H1 (cell line): ENCODE measurements around the gene VDR. TPM values are rescaled to one million over a fixed set of nuclear protein-coding genes. Genes with fewer than 3 reads are reported as not detected.

Experiments used
- CTCF ChIA-PET: fragments of 300-600 bp; sonication (Branson Sonifier 250); formaldehyde crosslinking; loops from one replicate; lab custom pipeline; 2021; ENCODE audit not compliant: partially characterized antibody; lab: Charles Lee
- POLR2A ChIA-PET: fragments of 300-600 bp; sonication (Branson Sonifier 250); formaldehyde crosslinking; loops from one replicate; lab custom pipeline; 2021; ENCODE audit warnings: inconsistent platforms; ENCODE audit not compliant: partially characterized antibody; lab: Charles Lee
- DNase-seq, 2 experiments: peaks; one replicate each; pipeline versions ENCODE4 v3.0.0 to v3.0.0-alpha.2; 2010 to 2022; ENCODE audit warnings: low spot score in 2 of 2, low read depth in 1 of 2, mixed read lengths in 1 of 2
- FAIRE-seq: peaks from 2 replicates; lab custom pipeline; 2011; peaks lifted over from hg19 to GRCh38; lab: Jason Lieb, UNC
- H2AFZ ChIP-seq: 2 replicates; pipeline ENCODE4 v1.8.1; 2012; ENCODE audit warnings: low read length, inconsistent platforms
- H2AK5ac ChIP-seq: 2 replicates; pipeline ENCODE4 v1.6.1; 2013; ENCODE audit warnings: low read depth, low read length
- H2BK120ac ChIP-seq: replicated peaks from 2 replicates; pipeline ENCODE3; 2013; ENCODE audit warnings: low read depth, low read length, inconsistent platforms
- H2BK12ac ChIP-seq: 2 replicates; pipeline ENCODE4 v1.6.1; 2013; ENCODE audit warnings: low read depth, low read length
- H2BK15ac ChIP-seq: 2 replicates; pipeline ENCODE4 v1.6.1; 2013; ENCODE audit warnings: low read length
- H2BK20ac ChIP-seq: 2 replicates; pipeline ENCODE4 v1.6.1; 2013; ENCODE audit warnings: low read length
- H2BK5ac ChIP-seq: 2 replicates; pipeline ENCODE4 v1.6.1; 2013; ENCODE audit warnings: low read depth, low read length
- H3K14ac ChIP-seq: 2 replicates; pipeline ENCODE4 v1.6.1; 2013; ENCODE audit warnings: inconsistent platforms; ENCODE audit not compliant: insufficient read length
- H3K18ac ChIP-seq: 2 replicates; pipeline ENCODE4 v1.6.1; 2013; ENCODE audit warnings: low read length; ENCODE audit errors: extremely low read depth
- H3K23ac ChIP-seq: 2 replicates; pipeline ENCODE4 v1.6.1; 2013; ENCODE audit warnings: inconsistent platforms; ENCODE audit not compliant: insufficient read length
- H3K23me2 ChIP-seq: 2 replicates; pipeline ENCODE4 v1.6.1; 2013; ENCODE audit warnings: low read depth, low read length
- H3K27ac ChIP-seq: 2 replicates; pipeline ENCODE4 v1.6.1; 2011; ENCODE audit warnings: low read depth, low read length, inconsistent platforms
- H3K27me3 ChIP-seq, 4 experiments: replicated peaks in 1 of 4; 1 replicate in 1 of 4; 2 replicates in 3 of 4; pipeline versions ENCODE4 v1.6.1 to v1.8.1; 2011 to 2013; ENCODE audit warnings: low read length in 3 of 4, mild to moderate bottlenecking in 3 of 4, inconsistent platforms in 2 of 4, mixed read lengths in 2 of 4, moderate library complexity in 1 of 4; ENCODE audit not compliant: control insufficient read depth in 3 of 4, insufficient read depth in 3 of 4; ENCODE audit errors: extremely low read depth in 1 of 4
- H3K36me3 ChIP-seq, 4 experiments: 2 replicates each; pipeline versions ENCODE4 v1.6.1 to v1.8.1; 2011 to 2013; ENCODE audit warnings: mild to moderate bottlenecking in 4 of 4, low read length in 3 of 4, moderate library complexity in 2 of 4, control low read depth in 1 of 4, inconsistent platforms in 1 of 4; ENCODE audit not compliant: insufficient read depth in 4 of 4, control insufficient read depth in 2 of 4
- H3K4ac ChIP-seq: replicated peaks from 2 replicates; pipeline ENCODE3; 2013; ENCODE audit warnings: low read length, low read depth, mixed read lengths, inconsistent platforms; ENCODE audit not compliant: insufficient read length
- H3K4me1 ChIP-seq, 4 experiments: replicated peaks in 1 of 4; 1 replicate in 1 of 4; 2 replicates in 3 of 4; pipeline versions ENCODE4 v1.6.1 to v1.8.1; 2011 to 2013; ENCODE audit warnings: low read length in 3 of 4, inconsistent platforms in 2 of 4, mixed read lengths in 1 of 4; ENCODE audit not compliant: insufficient read depth in 4 of 4, control insufficient read depth in 3 of 4
- H3K4me2 ChIP-seq, 2 experiments: 2 replicates each; pipeline versions ENCODE4 v1.6.1 to v1.8.1; 2011 to 2013; ENCODE audit warnings: low read depth in 2 of 2, low read length in 2 of 2, control low read depth in 1 of 2, inconsistent platforms in 1 of 2, mild to moderate bottlenecking in 1 of 2; ENCODE audit not compliant: insufficient read depth in 1 of 2
- H3K4me3 ChIP-seq, 4 experiments: fragments of 200-600, 300-600 bp in 1 of 4; sonication (generic), shearing (Covaris generic), sonication (Bioruptor Twin) in 1 of 4; 2 replicates each; pipeline versions ENCODE4 v1.5.1 to v1.8.1; 2011 to 2016; ENCODE audit warnings: low read length in 4 of 4, low read depth in 3 of 4, control low read depth in 2 of 4, inconsistent platforms in 2 of 4, mild to moderate bottlenecking in 2 of 4, mixed read lengths in 1 of 4, moderate library complexity in 1 of 4; ENCODE audit not compliant: insufficient read depth in 2 of 4; ENCODE audit errors: extremely low read depth in 1 of 4
- H3K56ac ChIP-seq: replicated peaks from 2 replicates; pipeline ENCODE3; 2013; ENCODE audit warnings: low read depth, mild to moderate bottlenecking, mixed read lengths, low read length, inconsistent platforms; ENCODE audit not compliant: insufficient read length
- H3K79me1 ChIP-seq: 2 replicates; pipeline ENCODE4 v1.6.1; 2013; ENCODE audit warnings: low read depth, low read length, control low read depth
- H3K79me2 ChIP-seq, 2 experiments: 2 replicates each; pipeline versions ENCODE4 v1.6.1 to v1.8.1; 2012 to 2013; ENCODE audit warnings: low read length in 2 of 2, mild to moderate bottlenecking in 2 of 2, inconsistent platforms in 1 of 2; ENCODE audit not compliant: insufficient read depth in 2 of 2, control insufficient read depth in 1 of 2
- H3K9ac ChIP-seq, 4 experiments: replicated peaks in 1 of 4; 1 replicate in 1 of 4; 2 replicates in 3 of 4; pipeline versions ENCODE4 v1.6.1 to v1.8.1; 2011 to 2013; ENCODE audit warnings: low read depth in 3 of 4, low read length in 3 of 4, control low read depth in 2 of 4, mild to moderate bottlenecking in 2 of 4, moderate library complexity in 2 of 4, inconsistent platforms in 1 of 4; ENCODE audit errors: extremely low read depth in 1 of 4
- H3K9me3 ChIP-seq, 2 experiments: 2 replicates each; pipeline versions ENCODE4 v1.6.1 to v1.8.1; 2012 to 2013; ENCODE audit warnings: mild to moderate bottlenecking in 2 of 2, moderate library complexity in 2 of 2, control low read depth in 1 of 2, inconsistent platforms in 1 of 2, low read depth in 1 of 2, low read length in 1 of 2, mixed read lengths in 1 of 2; ENCODE audit not compliant: insufficient read depth in 2 of 2
- H4K20me1 ChIP-seq, 2 experiments: replicated peaks in 1 of 2; 2 replicates each; pipeline versions ENCODE3 to v1.8.1; 2011 to 2013; ENCODE audit warnings: inconsistent platforms in 2 of 2, low read length in 2 of 2, mild to moderate bottlenecking in 1 of 2; ENCODE audit not compliant: insufficient read depth in 2 of 2, control insufficient read depth in 1 of 2
- H4K5ac ChIP-seq: 2 replicates; pipeline ENCODE4 v1.6.1; 2013; ENCODE audit warnings: low read length, low read depth, mixed read lengths, inconsistent platforms; ENCODE audit not compliant: insufficient read length
- H4K8ac ChIP-seq: 2 replicates; pipeline ENCODE4 v1.8.0; 2013; ENCODE audit warnings: mild to moderate bottlenecking, moderate library complexity, low read length, inconsistent platforms; ENCODE audit not compliant: insufficient read depth; ENCODE audit errors: extremely low read depth
- H4K91ac ChIP-seq: replicated peaks from 2 replicates; pipeline ENCODE3; 2013; ENCODE audit warnings: low read length, mixed read lengths, inconsistent platforms; ENCODE audit not compliant: insufficient read length
- ATF3 ChIP-seq: IDR thresholded peaks from 2 replicates; pipeline ENCODE4 v1.6.1; 2011; ENCODE audit warnings: low read depth, mild to moderate bottlenecking, low read length; ENCODE audit not compliant: insufficient read depth
- BRCA1 ChIP-seq: IDR thresholded peaks from 2 replicates; pipeline ENCODE4 v1.6.1; 2012; ENCODE audit warnings: low read depth, low read length, improper control_type of control experiment
- CBX5 ChIP-seq: fragments of 300-800, 300-1000 bp; sonication (generic); IDR thresholded peaks from 2 replicates; pipeline ENCODE4 v1.7.1; 2016; ENCODE audit warnings: antibody characterized with exemption, low read length, low read depth
- CEBPB ChIP-seq: IDR thresholded peaks from 2 replicates; pipeline ENCODE4 v1.6.1; 2012; ENCODE audit warnings: low read depth, low read length
- FOSL1 ChIP-seq: IDR thresholded peaks from 2 replicates; pipeline ENCODE4 v1.6.1; 2011; ENCODE audit warnings: mild to moderate bottlenecking, low read depth, low read length, moderate library complexity; ENCODE audit not compliant: insufficient read depth
- GTF2F1 ChIP-seq: IDR thresholded peaks from 2 replicates; pipeline ENCODE4 v1.6.1; 2012; ENCODE audit warnings: low read depth, low read length, improper control_type of control experiment, borderline replicate concordance
- PHF8 ChIP-seq: fragments of 200-600 bp; sonication (generic); conservative IDR thresholded peaks from 2 replicates; pipeline ENCODE4 v1.7.1; 2012; ENCODE audit warnings: low read depth, mild to moderate bottlenecking, inconsistent platforms, low read length, moderate library complexity
- POU5F1 ChIP-seq: IDR thresholded peaks from 2 replicates; pipeline ENCODE4 v1.6.1; 2011; ENCODE audit warnings: low read depth, mild to moderate bottlenecking, low read length, moderate library complexity
- RBBP5 ChIP-seq: IDR thresholded peaks from 2 replicates; pipeline ENCODE4 v1.7.1; 2012; ENCODE audit warnings: low read depth, mild to moderate bottlenecking, inconsistent platforms, low read length, moderate library complexity, borderline replicate concordance
- SP1 ChIP-seq: IDR thresholded peaks from 2 replicates; pipeline ENCODE4 v1.6.1; 2011; ENCODE audit warnings: low read depth, low read length
- WGBS, 2 experiments: shearing (Covaris generic) in 1 of 2; methylation state at CpG; one replicate each; pipeline versions ENCODE4 v1.1.6 to v1.1.7; 2013 to 2015; ENCODE audit warnings: low lambda C conversion rate in 2 of 2, mixed read lengths in 2 of 2, inconsistent platforms in 1 of 2, low coverage in 1 of 2, missing lambda C conversion rate in 1 of 2; ENCODE audit not compliant: insufficient replicate concordance in 2 of 2, insufficient coverage in 1 of 2, insufficient read length in 1 of 2; ENCODE audit errors: extremely low coverage in 1 of 2, missing lambda C conversion rate in 1 of 2; 5-methylcytosine and 5-hydroxymethylcytosine counted together
- polyA plus RNA-seq, 7 experiments: library from polyadenylated mRNA; depleted of rRNA in 3 of 7; stranded (reverse) in 5 of 7; unstranded in 2 of 7; fragments of >200 nt in 5 of 7; fragments of 200-250 nt in 2 of 7; gene quantifications; 1 replicate in 5 of 7; 2 replicates in 1 of 7; 4 replicates in 1 of 7; pipeline versions ENCODE4 v1.2.1 to v1.2.3, GENCODE V29; 2011 to 2013; ENCODE audit warnings: missing spikeins in 2 of 7, mixed read lengths in 2 of 7
- total RNA-seq: library from RNA; stranded (reverse); fragmentation: NEBNext Ultra II Directional; extraction: Animal tissue kit (Norgen Biotek cat#: 25700); gene quantifications from 2 replicates; pipeline ENCODE4 v1.2.1, GENCODE V29; 2021

VDR gene
- total and polyA plus RNA-seq, 2 of the 8 experiments (the other 6 are each of a cell fraction or from before 2014, with no cell fraction given): 0.44 to 0.65 TPM

DNA sequence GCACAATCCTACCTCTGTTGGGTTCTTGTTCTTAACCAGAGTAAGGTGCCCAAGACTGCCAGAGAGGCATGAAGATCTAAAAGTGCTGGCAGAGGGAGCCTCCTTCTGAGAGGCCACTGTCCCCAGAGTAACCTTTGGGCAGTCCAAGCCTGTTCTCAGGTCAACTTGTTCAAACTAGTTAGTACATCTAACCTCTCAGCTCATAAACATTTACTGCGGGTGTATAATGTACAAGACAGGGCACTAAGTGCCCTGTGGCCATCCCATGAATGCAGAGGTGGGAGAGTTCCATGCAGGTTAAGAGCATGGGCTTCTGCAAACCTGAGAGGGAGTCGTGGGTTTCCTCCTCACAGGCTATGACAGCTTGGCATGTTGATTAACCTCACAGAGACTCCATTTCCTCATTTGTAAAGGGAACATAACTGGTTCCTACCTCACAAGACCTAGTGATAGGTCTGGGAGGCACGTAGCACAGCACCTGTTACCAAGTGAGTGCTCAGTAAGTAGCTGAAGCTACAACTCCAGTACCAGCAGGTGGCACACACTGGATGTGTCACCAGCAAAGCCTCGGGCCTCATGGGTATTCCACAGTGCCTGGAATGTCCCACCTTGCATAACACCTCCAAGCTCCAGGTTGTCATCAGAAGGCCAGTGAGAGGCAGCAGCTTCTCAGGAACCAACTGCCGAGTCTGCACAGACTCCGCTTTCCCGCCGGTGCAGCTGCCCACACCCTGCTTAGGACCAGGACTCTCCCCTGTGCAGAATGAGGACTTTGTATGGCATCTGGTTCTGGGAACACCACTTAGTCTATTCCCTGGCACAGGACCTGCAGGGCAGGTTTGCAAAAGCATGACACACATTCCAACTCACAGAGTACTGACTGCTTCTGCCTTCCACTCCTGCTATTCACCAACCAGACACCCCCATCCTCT, 4.4 kb downstream of the VDR start:
- Histone ChIP-seq H3K18ac (no peak overlapping the region), H3K27me3 (peaks cover 0 to 39% (median 23%) of the 10 kb centered on the region in 4 experiments; a peak in 6 of 7 replicates), H4K91ac (no peak overlapping the region), H3K23me2 (peaks cover 8% of the 10 kb centered on the region), H3K4me1 (peaks cover 0 to 9% (median 5%) of the 10 kb centered on the region in 4 experiments; a peak in 4 of 7 replicates), H2BK15ac (no peak overlapping the region), H2BK20ac (no peak overlapping the region), H2AK5ac (no peak overlapping the region), H3K9ac (no peak overlapping the region), H3K79me2 (no peaks in the 10 kb centered on the region), H3K23ac (no peak overlapping the region), H3K9me3 (no peaks in the 10 kb centered on the region), H2BK120ac (no peak overlapping the region), H3K4ac (no peak overlapping the region), H3K14ac (no peak overlapping the region), H3K27ac (no peak overlapping the region), H3K4me3 (no peak overlapping the region), H3K4me2 (no peak overlapping the region), H2BK12ac (no peak overlapping the region), H3K56ac (no peak overlapping the region), H3K36me3 (no peaks in the 10 kb centered on the region), H4K5ac (no peak overlapping the region), H3K79me1 (no peaks in the 10 kb centered on the region), H2BK5ac (no peak overlapping the region), H2AFZ (no peak overlapping the region), H4K8ac (peak overlapping the region; percentile 8; the same call in 1 of the 2 replicates), H4K20me1 (no peaks in the 10 kb centered on the region)
- POLR2A ChIA-PET: no interaction called here
- no peak for FAIRE-seq
- CTCF ChIA-PET: interaction anchor here (0.6 to 5.4 kb wide), 12 partner anchors 14 to 661 kb away, joined by 3 to 37 read pairs (median 4); partner anchors contain the start of genes RPAP3 and TMEM106C
- WGBS, 2 experiments: 83% methylated on average over 8 of the region's 8 CpGs; no CpG with 5 or more reads in 1 of the 2 experiments
- no peak for DNase-seq
- TF ChIP-seq BRCA1: no peak
- no peak for TF ChIP-seq SP1
- no peak for TF ChIP-seq FOSL1
- TF ChIP-seq PHF8: no peak
- TF ChIP-seq POU5F1: no peak
- no peak for TF ChIP-seq GTF2F1
- TF ChIP-seq CBX5: no peak
- TF ChIP-seq CEBPB: no peak; the same call in 1 of the 2 replicates
- TF ChIP-seq RBBP5: no peak
- no peak for TF ChIP-seq ATF3
